ENCODE measurements around the gene SLC38A5.

- TF ChIP-seq CTCF (IDR thresholded peaks at IDR 0.05) (no peak), POLR2AphosphoS5 (IDR thresholded peaks at IDR 0.05; ENCODE audit: low read depth, low read length) (no peak), RXRA (IDR thresholded peaks at IDR 0.05; ENCODE audit: borderline replicate concordance, low read depth) (no peak), REST (IDR thresholded peaks at IDR 0.05; ENCODE audit: low read depth, low read length) (no peak), IRF3 (IDR thresholded peaks at IDR 0.05; ENCODE audit: low read depth, low read length) (no peak), ZBTB33 (IDR thresholded peaks at IDR 0.05; ENCODE audit: borderline replicate concordance, low read depth) (no peak), USF1 (IDR thresholded peaks at IDR 0.05; ENCODE audit: borderline replicate concordance, low read depth) (no peak), RFX5 (IDR thresholded peaks at IDR 0.05; ENCODE audit: low read length) (no peak), TAF1 (IDR thresholded peaks at IDR 0.05; ENCODE audit: borderline replicate concordance, low read depth, low read length) (no peak), FOSL2 (IDR thresholded peaks at IDR 0.05; ENCODE audit: borderline replicate concordance, low read depth) (no peak), PBX3 (IDR thresholded peaks at IDR 0.05) (no peak)
Observed at GRCh38 chrX:48504261-48504660, 34.2 kb upstream of the SLC38A5 start.

All from SK-N-SH (cell line).